ENCODE results near the gene CCDC170. TPM values are rescaled to one million over a fixed set of nuclear protein-coding genes. Genes with fewer than 3 reads are reported as not detected.
"Not testable (repeated sequence)": the region's sequence is repeated elsewhere in the genome, so short reads cannot be mapped to it uniquely, and the experiment has no call there.

CCDC170 gene
- total RNA-seq, 2 experiments from 2014 or later, result not detected

- POLR2A ChIA-PET, result no interaction called here
- CTCF ChIA-PET, result no interaction called here
Measured at GRCh38 chr6:151488226-151488625, 5.6 kb upstream of the CCDC170 start.

GRCh38 chr6:151490996-151491395 lies 2.8 kb upstream of the CCDC170 start:
- POLR2A ChIA-PET, result no interaction called here
- CTCF ChIA-PET, result no interaction called here

- POLR2A ChIA-PET, result no interaction called here
- CTCF ChIA-PET, result interaction anchor here (0.7 kb wide), 1 partner anchor 20 kb away, joined by 4 read pairs; no protein-coding TSS in a partner anchor
Measured at GRCh38 chr6:151493161-151493803, 535 bp upstream of the CCDC170 start.

GRCh38 chr6:151494235-151494935 lies 568 bp downstream of the CCDC170 start:
- POLR2A ChIA-PET, result no interaction called here
- CTCF ChIA-PET, result no interaction called here

- POLR2A ChIA-PET, result no interaction called here
- CTCF ChIA-PET, result no interaction called here
Measured at GRCh38 chr6:151494936-151495320, 1.1 kb downstream of the CCDC170 start.

- ChIA-PET POLR2A (no interaction called here), CTCF (no interaction called here)
Measured at GRCh38 chr6:151495380-151495779, 1.6 kb downstream of the CCDC170 start.

- POLR2A ChIA-PET, result no interaction called here
- CTCF ChIA-PET, result no interaction called here
Measured at GRCh38 chr6:151497905-151498304, 4.1 kb downstream of the CCDC170 start.

- CTCF ChIA-PET, result no interaction called here
- POLR2A ChIA-PET, result no interaction called here
Measured at GRCh38 chr6:151498327-151498726, 4.5 kb downstream of the CCDC170 start.

GRCh38 chr6:151499551-151499950 lies 5.7 kb downstream of the CCDC170 start:
- ChIA-PET CTCF (no interaction called here), POLR2A (no interaction called here)

- CTCF ChIA-PET, result no interaction called here
- POLR2A ChIA-PET, result no interaction called here
Measured at GRCh38 chr6:151501511-151502136, 7.8 kb downstream of the CCDC170 start.

- ChIA-PET POLR2A (no interaction called here), CTCF (no interaction called here)
Measured at GRCh38 chr6:151502499-151502898, 8.7 kb downstream of the CCDC170 start.

GRCh38 chr6:151506761-151507160 lies 12.9 kb downstream of the CCDC170 start:
- ChIA-PET CTCF (no interaction called here), POLR2A (no interaction called here)

GRCh38 chr6:151509048-151509447 lies 15.2 kb downstream of the CCDC170 start:
- CTCF ChIA-PET, result interaction anchor here (0.6 kb wide), 1 partner anchor 328 kb away, joined by 3 read pairs; no protein-coding TSS in a partner anchor

GRCh38 chr6:151512481-151512880 lies 18.7 kb downstream of the CCDC170 start:
- ChIA-PET POLR2A (no interaction called here), CTCF (no interaction called here)

More at GRCh38 chr6:151509048-151509447, 15.2 kb downstream of the CCDC170 start:
- POLR2A ChIA-PET, result no interaction called here

GRCh38 chr6:151514000-151514730 lies 20.3 kb downstream of the CCDC170 start:
- CTCF ChIA-PET, result no interaction called here
- POLR2A ChIA-PET, result no interaction called here

- POLR2A ChIA-PET, CTCF ChIA-PET: not testable (repeated sequence)
Measured at GRCh38 chr6:151518992-151519391, 25.2 kb downstream of the CCDC170 start.

- ChIA-PET POLR2A (no interaction called here), CTCF (no interaction called here)
Measured at GRCh38 chr6:151523034-151523433, 29.2 kb downstream of the CCDC170 start.

- ChIA-PET POLR2A (no interaction called here), CTCF (no interaction called here)
Measured at GRCh38 chr6:151524059-151524458, 30.2 kb downstream of the CCDC170 start.

GRCh38 chr6:151534576-151534975 lies 40.8 kb downstream of the CCDC170 start:
- ChIA-PET POLR2A (no interaction called here), CTCF (no interaction called here)

- ChIA-PET CTCF (no interaction called here), POLR2A (no interaction called here)
Measured at GRCh38 chr6:151535476-151536187, 41.8 kb downstream of the CCDC170 start.
